Neural progenitor cell (in vitro differentiated cells): ENCODE measurements around the gene PDLIM4. TPM values are rescaled to one million over a fixed set of nuclear protein-coding genes. Genes with fewer than 3 reads are reported as not detected.
A peak's percentile ranks its signal among the peaks of the same experiment; 100 is the strongest.

ENCODE experiments used
- DNase-seq: peaks from one replicate; pipeline ENCODE4 v3.0.0-alpha.2; 2016; ENCODE audit warnings: low spot score
- H2AFZ ChIP-seq: fragments of 200-600 bp; sonication (generic); replicated peaks from 2 replicates; pipeline ENCODE4 v1.6.1; 2016; ENCODE audit warnings: antibody characterized with exemption
- H3F3A ChIP-seq: fragments of 200-600 bp; sonication (generic); 2 replicates; pipeline ENCODE4 v1.6.1; 2016; ENCODE audit warnings: antibody characterized with exemption, low read depth
- H3K27ac ChIP-seq: fragments of 200-600 bp; sonication (generic); 2 replicates; pipeline ENCODE4 v1.5.1; 2016; ENCODE audit warnings: mild to moderate bottlenecking
- H3K27me3 ChIP-seq: fragments of 200-600 bp; sonication (generic); 2 replicates; pipeline ENCODE4 v1.6.1; 2016; ENCODE audit warnings: mild to moderate bottlenecking, moderate library complexity
- H3K36me3 ChIP-seq: fragments of 200-600 bp; sonication (generic); 2 replicates; pipeline ENCODE4 v1.5.1; 2016
- H3K4me1 ChIP-seq: fragments of 200-600 bp; sonication (generic); 2 replicates; pipeline ENCODE4 v1.6.1; 2016; ENCODE audit warnings: mixed run types
- H3K4me2 ChIP-seq: fragments of 200-600 bp; sonication (generic); 2 replicates; pipeline ENCODE4 v1.6.1; 2016
- H3K4me3 ChIP-seq: fragments of 200-600 bp; sonication (generic); 2 replicates; pipeline ENCODE4 v1.5.1; 2016
- H3K79me2 ChIP-seq: fragments of 200-600 bp; sonication (generic); 2 replicates; pipeline ENCODE4 v1.6.1; 2016; ENCODE audit warnings: low read depth
- H3K9ac ChIP-seq: fragments of 200-600 bp; sonication (generic); 2 replicates; pipeline ENCODE4 v1.6.1; 2016
- H3K9me3 ChIP-seq: fragments of 200-600 bp; sonication (generic); 2 replicates; pipeline ENCODE4 v1.5.1; 2016; ENCODE audit warnings: low read depth
- H4K20me1 ChIP-seq: fragments of 200-600 bp; sonication (generic); 2 replicates; pipeline ENCODE4 v1.6.1; 2016; ENCODE audit warnings: low read depth
- H3K27ac Mint-ChIP-seq: 3 replicates; pipeline ENCODE4 v1.8.0; 2021; ENCODE audit warnings: mixed read lengths
- H3K27me3 Mint-ChIP-seq: 2 replicates; pipeline ENCODE4 v1.8.0; 2022; ENCODE audit warnings: low read depth, mild to moderate bottlenecking, inconsistent platforms, moderate library complexity, mixed read lengths; ENCODE audit not compliant: insufficient read depth
- H3K36me3 Mint-ChIP-seq: 3 replicates; pipeline ENCODE4 v1.8.0; 2021; ENCODE audit warnings: mixed read lengths
- H3K4me1 Mint-ChIP-seq: 3 replicates; pipeline ENCODE4 v1.8.0; 2021; ENCODE audit warnings: mixed read lengths
- H3K4me3 Mint-ChIP-seq: 3 replicates; pipeline ENCODE4 v1.8.0; 2021; ENCODE audit warnings: mild to moderate bottlenecking, moderate library complexity, mixed read lengths
- H3K9me3 Mint-ChIP-seq: 3 replicates; pipeline ENCODE4 v1.8.0; 2020; ENCODE audit warnings: mixed read lengths
- CTCF ChIP-seq: fragments of 200-600 bp; sonication (generic); IDR thresholded peaks from 2 replicates; pipeline ENCODE4 v1.5.1; 2017; ENCODE audit warnings: antibody characterized with exemption, mild to moderate bottlenecking
- EZH2 ChIP-seq: fragments of 200-600 bp; sonication (generic); IDR thresholded peaks from 2 replicates; pipeline ENCODE4 v1.6.1; 2017; ENCODE audit warnings: antibody characterized with exemption, mild to moderate bottlenecking, moderate library complexity
- EZH2phosphoT487 ChIP-seq: fragments of 200-600 bp; sonication (generic); IDR thresholded peaks from 2 replicates; pipeline ENCODE4 v1.6.1; 2017; ENCODE audit warnings: antibody characterized with exemption
- total RNA-seq: library from RNA; depleted of rRNA; stranded (reverse); fragments of >200 nt; gene quantifications from 2 replicates; pipeline ENCODE4 v1.2.3, GENCODE V29; 2015; ENCODE audit warnings: low replicate concordance

PDLIM4 gene
- total RNA-seq, 1 donor from 2014 or later = 8.3 TPM

GRCh38 chr5:132228241-132229035 lies 29.1 kb upstream of the PDLIM4 start:
- TF ChIP-seq EZH2 (no peak), CTCF (peak; percentile 26)
- peak overlapping the region; percentile 66 for H3K4me3 Mint-ChIP-seq
- H3K4me1 Mint-ChIP-seq = peaks cover 11% of the 10 kb centered on the region
- peaks cover 23% of the 10 kb centered on the region for H3K27me3 Mint-ChIP-seq
- Histone ChIP-seq H3F3A (no peaks in the 10 kb centered on the region), H3K4me2 (peak overlapping the region; percentile 85), H3K4me1 (peaks cover 3% of the 10 kb centered on the region), H4K20me1 (no peaks in the 10 kb centered on the region), H3K4me3 (peak overlapping the region; percentile 74), H3K79me2 (no peaks in the 10 kb centered on the region), H3K27ac (no peak overlapping the region), H3K27me3 (peaks cover 49% of the 10 kb centered on the region), H2AFZ (peak overlapping the region; percentile 98), H3K9me3 (no peaks in the 10 kb centered on the region), H3K36me3 (no peaks in the 10 kb centered on the region), H3K9ac (no peak overlapping the region)
- H3K27ac Mint-ChIP-seq = no peak overlapping the region
- no peak for DNase-seq
- H3K36me3 Mint-ChIP-seq = no peaks in the 10 kb centered on the region
- no peaks in the 10 kb centered on the region for H3K9me3 Mint-ChIP-seq

- H3K36me3 Mint-ChIP-seq = no peaks in the 10 kb centered on the region
- Histone ChIP-seq H3K4me3 (no peak overlapping the region), H3K79me2 (no peaks in the 10 kb centered on the region), H3F3A (no peaks in the 10 kb centered on the region), H3K4me2 (no peak overlapping the region), H2AFZ (no peak overlapping the region), H3K27ac (no peak overlapping the region), H3K36me3 (no peaks in the 10 kb centered on the region), H4K20me1 (no peaks in the 10 kb centered on the region), H3K9ac (no peak overlapping the region), H3K9me3 (no peaks in the 10 kb centered on the region), H3K27me3 (peaks cover 49% of the 10 kb centered on the region), H3K4me1 (peaks cover 3% of the 10 kb centered on the region)
- TF ChIP-seq CTCF (no peak), EZH2 (no peak), EZH2phosphoT487 (no peak)
- H3K4me3 Mint-ChIP-seq = peak overlapping the region; percentile 66
- H3K27ac Mint-ChIP-seq = no peak overlapping the region
- no peak for DNase-seq
- no peaks in the 10 kb centered on the region for H3K9me3 Mint-ChIP-seq
- peaks cover 20% of the 10 kb centered on the region for H3K27me3 Mint-ChIP-seq
- H3K4me1 Mint-ChIP-seq = peaks cover 11% of the 10 kb centered on the region
Measured at GRCh38 chr5:132229236-132229635, 28.3 kb upstream of the PDLIM4 start.

GRCh38 chr5:132230871-132231270 lies 26.6 kb upstream of the PDLIM4 start:
- Histone ChIP-seq H3K4me3 (no peak overlapping the region), H3K4me1 (peaks cover 3% of the 10 kb centered on the region), H3K27ac (no peak overlapping the region), H3K79me2 (no peaks in the 10 kb centered on the region), H2AFZ (no peak overlapping the region), H3K27me3 (peaks cover 44% of the 10 kb centered on the region), H4K20me1 (no peaks in the 10 kb centered on the region), H3K9ac (no peak overlapping the region), H3F3A (no peaks in the 10 kb centered on the region), H3K4me2 (no peak overlapping the region), H3K9me3 (no peaks in the 10 kb centered on the region), H3K36me3 (no peaks in the 10 kb centered on the region)
- no peak for TF ChIP-seq EZH2phosphoT487
- TF ChIP-seq EZH2 = no peak
- TF ChIP-seq CTCF = no peak
- Mint-ChIP-seq H3K36me3 (no peaks in the 10 kb centered on the region), H3K4me1 (peaks cover 5% of the 10 kb centered on the region), H3K27ac (no peak overlapping the region), H3K9me3 (no peaks in the 10 kb centered on the region), H3K4me3 (no peak overlapping the region), H3K27me3 (peaks cover 17% of the 10 kb centered on the region)
- DNase-seq = no peak
